Measurements from ENCODE around the gene ACER1. TPM values are rescaled to one million over a fixed set of nuclear protein-coding genes. Genes with fewer than 3 reads are reported as not detected.
A peak's percentile ranks its signal among the peaks of the same experiment; 100 is the strongest.

The ACER1 gene
- total RNA-seq, 2 donors from 2014 or later, result not detected

GRCh38 chr19:6260376-6260775 is 73.0 kb downstream of the ACER1 start:
- Histone ChIP-seq H3K27me3 (replicated peaks; ENCODE audit: insufficient read depth) (no peaks in the 10 kb centered on the region), H3K4me3 (no peak overlapping the region), H3K27ac (no peak overlapping the region), H3K9me3 (no peaks in the 10 kb centered on the region), H3K36me3 (peaks cover 7% of the 10 kb centered on the region), H3K4me1 (ENCODE audit: control insufficient read depth in 1 of 2, low read depth in 2 of 2) (peaks cover 5 to 19% of the 10 kb centered on the region in 2 donors)
- DNase-seq (ENCODE audit: low spot score), result no peak
- no peak for ATAC-seq (ENCODE audit: insufficient number of reproducible peaks, low FRiP score, low read depth)
- no peak for TF ChIP-seq CTCF (IDR thresholded peaks at IDR 0.05)

GRCh38 chr19:6259312-6259861 is 74.0 kb downstream of the ACER1 start:
- no peak for TF ChIP-seq CTCF (IDR thresholded peaks at IDR 0.05)
- DNase-seq (ENCODE audit: low spot score), result no peak
- ATAC-seq (ENCODE audit: insufficient number of reproducible peaks, low FRiP score, low read depth), result no peak
- peaks cover 5 to 19% of the 10 kb centered on the region in 2 donors for H3K4me1 ChIP-seq (ENCODE audit: control insufficient read depth in 1 of 2, low read depth in 2 of 2)
- peaks cover 7% of the 10 kb centered on the region for H3K36me3 ChIP-seq
- peak overlapping the region in 1 of 2 donors; percentile 15 for H3K27ac ChIP-seq
- H3K9me3 ChIP-seq, result no peaks in the 10 kb centered on the region
- H3K4me3 ChIP-seq, result no peak overlapping the region
- H3K27me3 ChIP-seq (replicated peaks; ENCODE audit: insufficient read depth), result no peaks in the 10 kb centered on the region

- H3K27ac ChIP-seq, result peak overlapping the region in 1 of 2 donors; percentile 15
- H3K9me3 ChIP-seq, result no peaks in the 10 kb centered on the region
- H3K27me3 ChIP-seq (replicated peaks; ENCODE audit: insufficient read depth), result no peaks in the 10 kb centered on the region
- H3K4me3 ChIP-seq, result no peak overlapping the region
- H3K4me1 ChIP-seq (ENCODE audit: control insufficient read depth in 1 of 2, low read depth in 2 of 2), result peaks cover 5 to 19% of the 10 kb centered on the region in 2 donors
- TF ChIP-seq CTCF (IDR thresholded peaks at IDR 0.05), result no peak
- no peak for DNase-seq (ENCODE audit: low spot score)
- H3K36me3 ChIP-seq, result peaks cover 7% of the 10 kb centered on the region
- no peak for ATAC-seq (ENCODE audit: insufficient number of reproducible peaks, low FRiP score, low read depth)
Observed at GRCh38 chr19:6258812-6259311, 74.5 kb downstream of the ACER1 start.

Other genes with a start within 250 kb of the ACER1 start
- 10 to 100 TPM; 21.7 to 30.3 TPM for gene RFX2, start 223.1 kb downstream of the ACER1 start, total RNA-seq
- gene ACSBG2, start 197.9 kb downstream of the ACER1 start, total RNA-seq, result 1 to 10 TPM in 1 of 2 donors, not detected in 1; 1.6 TPM
- gene MLLT1, start 53.6 kb downstream of the ACER1 start, total RNA-seq, result 10 to 100 TPM; 23.0 to 31.4 TPM
- gene CLPP, start 27.9 kb upstream of the ACER1 start, total RNA-seq, result 10 to 100 TPM; 39.0 to 53.2 TPM
- 10 to 100 TPM; 29.1 to 37.6 TPM for gene ALKBH7, start 39.2 kb upstream of the ACER1 start, total RNA-seq
- gene PSPN, start 42.3 kb upstream of the ACER1 start, total RNA-seq, result 1 to 10 TPM; 1.4 to 2.8 TPM
- 10 to 100 TPM; 22.7 to 27.7 TPM for gene GTF2F1, start 59.6 kb upstream of the ACER1 start, total RNA-seq
- 100 to 1,000 TPM in 1 of 2 donors, 10 to 100 TPM in 1; 98.4 to 111 TPM for gene KHSRP, start 91.2 kb upstream of the ACER1 start, total RNA-seq
- gene SLC25A41, start 100.2 kb upstream of the ACER1 start, total RNA-seq, result under 1 TPM in 1 of 2 donors, not detected in 1; 0.71 TPM
- gene SLC25A23, start 126.2 kb upstream of the ACER1 start, total RNA-seq, result 10 to 100 TPM; 89.6 to 97.1 TPM
- gene CRB3, start 130.7 kb upstream of the ACER1 start, total RNA-seq, result 1 to 10 TPM in 1 of 2 donors, under 1 TPM in 1; 0.54 to 2.1 TPM
- 1 to 10 TPM; 2.7 to 3.9 TPM for gene DENND1C, start 148.2 kb upstream of the ACER1 start, total RNA-seq
- gene TUBB4A, start 168.7 kb upstream of the ACER1 start, total RNA-seq, result not detected
- gene TNFSF9, start 197.4 kb upstream of the ACER1 start, total RNA-seq, result 1 to 10 TPM in 1 of 2 donors, under 1 TPM in 1; 0.27 to 1.8 TPM